HG02970 (cell line): ENCODE data around the gene TMIGD3.
"Not testable (repeated sequence)": the region's sequence is repeated elsewhere in the genome, so short reads cannot be mapped to it uniquely, and the experiment has no call there.

Experiments
- ATAC-seq: cut with Tn5 transposase; IDR thresholded peaks from one replicate; pipeline ENCODE4 v1.9.1; 2021; ENCODE audit warnings: mild to moderate bottlenecking, moderate library complexity, moderate number of reproducible peaks; ENCODE audit not compliant: unreplicated experiment, low FRiP score

TMIGD3 gene

DNA sequence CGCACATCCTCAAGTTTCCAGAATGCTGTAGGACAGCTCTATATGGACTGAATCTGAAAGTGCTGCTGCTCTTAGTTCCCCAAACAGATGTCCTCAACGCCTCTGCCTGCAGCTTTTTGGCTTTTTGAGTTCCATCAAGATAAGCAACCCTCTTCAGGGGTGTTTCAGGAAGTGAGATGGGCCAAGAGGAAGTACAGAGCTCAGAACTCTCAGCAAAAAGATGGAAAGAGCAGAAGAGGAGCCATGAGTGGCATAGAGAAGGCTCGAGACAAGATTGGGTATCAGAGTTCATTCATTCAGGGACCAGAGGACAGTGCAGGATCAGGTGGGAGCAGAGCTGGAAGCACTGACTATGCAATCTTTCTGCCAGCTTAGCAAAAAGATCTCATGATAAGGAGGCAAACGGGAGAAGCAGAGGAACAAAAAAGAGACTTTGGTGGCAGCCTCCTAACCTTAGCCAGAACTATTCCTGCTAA lies at the start of gene TMIGD3, which contains the start of gene ADORA3:
TMIGD3 (minus strand) TSS at position 49 of the 476 bp plus-strand sequence. CDS start 279 bp downstream, outside the sequence.
ADORA3 (minus strand) TSS at position 49 of the 476 bp plus-strand sequence. CDS start 279 bp downstream, outside the sequence.
- no peak for ATAC-seq

DNA sequence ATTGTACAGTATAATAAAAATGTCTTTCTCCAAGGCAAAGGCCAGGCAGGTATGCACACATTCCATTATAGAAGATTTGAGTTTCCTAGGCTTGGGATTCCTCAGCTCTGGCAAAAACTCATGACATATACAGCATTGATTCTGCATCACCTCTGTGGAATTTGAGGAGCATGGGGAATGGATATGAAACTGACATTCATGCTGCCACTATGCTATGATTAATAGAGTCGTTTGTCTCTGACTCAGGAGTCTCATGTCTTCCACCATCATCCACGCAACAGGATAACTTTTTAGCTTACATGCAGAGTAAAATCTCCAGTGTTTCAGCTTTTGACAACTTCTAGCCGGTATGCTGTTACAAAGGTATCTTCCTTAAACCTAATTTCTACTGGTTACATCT lies 49.8 kb upstream of the TMIGD3 start:
- ATAC-seq, result no peak

DNA sequence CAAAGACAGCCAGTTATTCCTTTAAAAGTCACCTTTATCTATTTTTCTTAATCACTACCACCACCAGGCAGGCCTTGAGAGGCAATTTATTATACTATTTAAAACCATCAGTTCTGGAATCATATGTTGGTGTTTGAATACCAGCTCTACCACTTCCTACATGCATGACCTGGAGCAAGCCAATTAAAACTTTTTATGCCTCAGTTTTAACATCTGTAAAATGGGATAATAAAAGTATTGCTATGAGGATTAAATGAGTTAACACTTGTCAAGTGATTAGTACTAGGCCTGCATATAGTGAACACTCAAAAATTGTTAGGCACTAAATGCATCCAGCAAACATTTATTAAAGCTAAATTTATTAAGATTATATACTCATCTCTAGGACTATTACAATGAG lies 49.2 kb upstream of the TMIGD3 start:
- ATAC-seq, result no peak

DNA sequence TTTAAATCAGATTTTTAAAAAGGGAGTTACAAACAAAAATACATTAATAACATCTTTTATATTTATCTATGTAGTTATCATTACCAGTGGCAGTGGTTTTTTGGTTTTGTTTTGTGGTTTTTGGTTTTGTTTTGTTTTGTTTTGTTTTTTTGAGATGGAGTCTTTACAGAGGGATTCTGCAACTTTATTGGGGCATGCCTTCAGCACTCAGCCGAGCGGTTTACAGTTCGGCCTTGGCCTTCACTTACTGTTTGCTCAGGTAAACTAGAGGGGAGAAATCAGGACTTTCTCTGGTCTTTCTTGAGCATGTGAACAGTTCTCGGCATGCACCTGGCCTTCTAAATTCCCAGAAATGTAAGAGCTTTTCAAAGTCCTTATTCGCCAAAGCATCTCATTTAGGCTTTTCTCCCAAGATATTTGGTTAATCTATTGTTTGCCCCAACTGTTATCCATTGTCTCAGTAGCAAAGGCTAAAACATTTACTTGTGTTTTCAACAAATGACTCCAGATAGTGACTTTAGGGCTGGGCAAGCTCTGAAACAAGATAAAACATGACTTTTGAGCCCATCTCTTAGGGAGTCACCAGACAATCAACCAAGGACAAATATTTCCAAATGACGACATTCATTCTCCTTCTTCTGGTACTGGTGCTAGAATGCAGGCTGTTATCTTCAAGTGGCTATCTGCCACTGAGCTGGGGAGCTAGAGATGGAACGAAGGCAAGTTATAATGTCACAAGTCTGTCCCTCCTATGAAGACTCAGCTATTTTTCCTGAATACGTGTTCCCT lies 48.4 kb upstream of the TMIGD3 start:
- ATAC-seq, result no peak

DNA sequence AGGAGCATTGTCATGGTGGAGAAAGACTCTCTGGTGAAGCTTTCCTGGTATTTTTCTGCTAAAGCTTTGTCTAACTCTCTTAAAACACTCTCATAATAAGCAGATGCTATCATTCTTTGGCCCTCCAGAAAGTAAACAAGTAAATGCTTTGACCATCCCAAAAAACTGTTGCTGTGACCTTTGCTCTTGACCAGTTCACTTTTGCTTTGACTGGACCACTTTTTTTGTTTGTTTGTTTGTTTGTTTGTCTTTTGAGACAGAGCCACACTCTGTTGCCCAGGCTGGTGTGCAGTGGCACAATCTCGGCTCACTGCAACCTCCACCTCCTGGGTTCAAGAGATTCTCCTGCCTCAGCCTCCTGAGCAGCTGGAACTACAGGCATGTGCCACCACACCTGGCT lies 44.4 kb upstream of the TMIGD3 start:
- not testable (repeated sequence) for ATAC-seq

DNA sequence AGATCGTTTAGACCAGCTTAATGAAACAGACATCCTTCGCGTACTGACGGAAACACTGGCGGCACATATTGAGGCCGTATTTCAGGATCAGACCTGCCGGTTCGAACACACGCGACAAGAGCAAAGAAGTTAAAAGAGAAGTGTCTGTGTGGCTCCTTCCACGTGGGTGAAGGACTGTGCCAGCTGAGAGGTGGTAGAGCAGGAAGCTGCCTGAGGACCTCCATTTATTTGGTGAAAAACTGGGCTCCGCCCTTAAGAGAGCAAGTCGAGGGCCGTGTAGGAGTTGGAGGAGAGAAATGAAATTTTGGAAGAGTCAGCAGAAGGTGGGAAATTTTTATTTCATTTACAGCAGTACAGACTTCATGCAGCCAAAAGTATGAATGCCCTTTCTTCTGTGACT lies 38.8 kb upstream of the TMIGD3 start:
- no peak for ATAC-seq

DNA sequence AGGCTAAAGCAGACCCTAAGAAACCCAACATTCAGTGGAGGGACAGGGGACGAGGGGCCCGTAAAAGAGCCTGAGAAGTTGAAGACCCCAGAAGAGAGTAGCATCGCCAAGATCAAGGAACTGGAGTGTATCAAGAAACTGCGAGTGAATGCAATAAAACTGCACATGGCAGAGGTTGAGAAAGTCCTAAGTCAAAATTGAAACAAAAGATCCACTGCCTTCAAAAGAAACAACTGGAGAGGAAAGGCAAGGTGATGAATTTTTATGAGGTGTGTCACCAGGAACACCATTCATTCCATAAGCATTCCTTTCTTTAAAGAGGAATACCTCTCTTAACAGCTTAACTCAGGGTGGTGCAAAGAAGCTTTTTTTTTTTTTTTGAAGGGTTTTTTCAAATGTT lies 38.3 kb upstream of the TMIGD3 start:
- no peak for ATAC-seq

DNA sequence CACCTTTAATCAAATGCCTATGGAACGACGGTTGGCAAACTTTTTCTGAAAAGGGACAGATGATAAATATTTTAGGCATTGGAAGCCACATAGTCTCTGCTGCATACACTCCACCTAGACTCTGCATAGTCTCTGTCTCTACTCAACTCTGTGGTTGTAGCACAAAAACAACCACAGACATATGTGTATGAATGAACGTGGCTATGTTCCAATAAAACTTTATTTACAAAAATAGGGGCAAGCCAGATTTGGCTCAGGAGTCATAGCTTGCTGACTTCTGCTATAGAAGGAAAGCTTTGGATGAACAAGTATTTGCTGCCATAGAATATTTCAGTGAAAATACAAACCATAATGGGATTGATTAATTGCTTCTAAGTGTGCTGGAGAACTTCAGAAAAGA lies 37.5 kb upstream of the TMIGD3 start:
- no peak for ATAC-seq

DNA sequence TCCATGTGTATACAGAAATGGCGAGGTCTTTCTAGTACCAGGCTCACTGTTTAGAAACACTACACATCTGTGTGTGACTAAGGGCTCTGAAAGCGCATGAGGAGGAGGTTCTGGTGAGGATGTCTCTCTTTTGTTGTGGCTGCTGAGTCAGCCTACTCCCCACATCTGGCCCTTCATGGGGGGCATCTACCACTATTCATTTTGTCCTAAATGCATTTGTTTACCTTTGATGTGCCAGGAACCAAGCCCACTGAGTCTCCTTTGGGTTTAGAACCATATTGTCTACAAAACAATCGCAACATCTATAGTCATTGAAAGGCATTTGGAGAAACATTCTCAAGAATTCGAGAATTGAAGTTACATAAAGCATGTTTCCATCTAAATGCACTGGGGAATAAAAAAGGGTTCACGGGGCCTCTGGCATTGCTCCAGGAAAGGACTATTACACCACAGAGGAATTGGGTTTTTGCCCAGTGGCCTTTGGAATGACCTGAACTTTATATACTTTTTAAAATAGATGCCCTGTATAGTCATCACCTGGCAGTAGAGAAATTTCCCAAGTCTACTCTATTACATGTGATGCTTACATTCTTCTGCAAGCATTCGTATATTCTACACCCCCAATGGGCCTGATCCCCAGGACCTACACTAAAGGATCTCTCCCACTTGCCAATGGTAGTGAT lies 35.1 kb upstream of the TMIGD3 start:
- no peak for ATAC-seq

DNA sequence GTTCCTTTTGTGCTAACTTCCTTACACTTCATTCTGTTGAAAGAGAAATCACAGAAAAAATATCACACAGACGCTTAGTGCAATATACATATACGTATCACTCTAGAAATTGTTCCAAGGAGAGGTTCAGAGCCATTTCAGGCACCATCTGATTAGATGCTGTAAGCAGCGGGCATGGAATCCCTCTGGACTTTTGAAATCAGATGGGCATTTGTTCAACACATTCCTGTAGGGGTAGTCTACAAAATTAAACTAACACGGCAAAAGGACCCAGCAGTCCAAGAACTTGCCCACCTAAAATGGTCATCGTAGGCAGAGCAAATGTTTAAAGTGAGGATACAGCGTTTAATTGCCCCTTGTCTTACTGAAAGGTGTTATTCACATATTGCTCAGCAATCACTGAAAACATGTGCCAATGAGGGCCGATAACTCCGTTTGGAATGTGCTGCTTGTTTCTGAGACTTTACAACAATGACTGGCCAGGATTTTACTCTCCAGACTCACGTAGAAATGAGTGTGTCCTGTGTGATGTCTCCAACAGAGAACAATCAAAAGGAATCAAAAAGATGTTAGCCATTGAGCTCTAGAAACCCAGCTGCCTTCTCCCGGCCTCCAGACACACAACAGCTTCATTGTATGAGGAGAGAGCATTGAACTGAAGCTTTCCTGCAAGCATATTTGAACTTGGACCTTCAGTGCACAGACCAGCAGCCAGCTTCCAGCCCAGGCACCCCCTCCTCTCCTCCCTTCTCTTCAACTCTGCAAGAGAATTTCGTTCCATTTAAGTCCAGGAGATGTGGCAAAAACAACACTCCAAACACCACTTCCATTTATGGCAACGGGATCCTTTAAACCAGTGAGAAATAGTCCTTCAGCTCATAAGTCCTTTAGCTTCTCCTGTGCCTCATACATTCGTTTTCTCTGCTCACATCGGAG lies 32.1 kb upstream of the TMIGD3 start:
- ATAC-seq, result no peak

DNA sequence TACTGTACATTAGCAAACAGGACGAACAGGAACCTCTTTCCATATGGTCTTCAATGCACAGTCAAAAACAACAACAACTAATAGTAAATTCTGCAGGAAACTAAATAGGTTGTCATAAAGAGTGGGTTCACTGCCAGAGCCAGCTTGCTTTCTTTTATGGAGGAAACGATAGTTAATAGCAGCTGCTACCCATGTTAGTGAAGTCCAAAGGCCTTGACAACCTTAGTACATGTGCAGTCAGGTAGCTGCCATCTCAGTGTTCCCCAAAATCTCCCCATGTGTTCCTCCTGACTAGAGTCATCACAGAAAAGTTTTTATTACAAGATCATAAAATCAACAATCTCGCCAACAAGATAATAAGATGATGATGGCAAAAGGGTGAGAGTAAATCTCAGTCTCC lies 16.6 kb upstream of the TMIGD3 start:
- ATAC-seq, result no peak

DNA sequence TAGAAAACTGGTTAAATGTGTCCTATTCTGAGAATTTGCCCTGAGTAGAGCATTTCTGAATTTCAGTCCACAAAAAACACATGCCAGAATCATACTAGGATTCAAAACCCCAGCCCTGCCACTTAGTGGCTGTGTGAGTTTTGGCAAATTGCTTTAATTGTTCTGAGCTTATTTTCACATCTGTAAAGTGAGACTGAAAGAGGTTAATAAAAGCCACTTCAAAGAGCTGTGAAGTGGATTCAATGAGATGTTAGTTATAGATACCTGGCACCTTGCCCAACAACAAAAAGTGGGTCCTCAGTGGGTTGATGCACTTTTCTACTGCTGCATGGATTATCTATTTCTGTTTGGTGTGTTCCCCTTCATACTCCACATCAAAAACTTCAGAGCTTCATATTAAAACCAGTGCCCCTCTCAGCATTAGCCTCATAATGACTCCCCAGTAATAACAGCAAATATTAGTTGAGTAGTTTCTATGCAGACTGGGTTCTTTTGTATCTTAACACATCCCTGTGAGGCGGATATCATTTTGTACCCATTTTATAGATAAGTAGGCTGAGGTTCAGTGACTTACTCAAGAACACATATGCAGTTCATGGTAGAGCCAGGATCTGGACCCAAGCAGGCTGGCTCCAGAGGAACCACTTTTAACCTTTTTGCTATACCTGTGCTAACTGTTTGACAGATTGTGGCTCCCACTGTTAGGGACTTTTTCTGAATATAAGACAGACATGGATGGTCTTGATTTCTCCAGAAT lies 14.2 kb upstream of the TMIGD3 start:
- ATAC-seq, result no peak

DNA sequence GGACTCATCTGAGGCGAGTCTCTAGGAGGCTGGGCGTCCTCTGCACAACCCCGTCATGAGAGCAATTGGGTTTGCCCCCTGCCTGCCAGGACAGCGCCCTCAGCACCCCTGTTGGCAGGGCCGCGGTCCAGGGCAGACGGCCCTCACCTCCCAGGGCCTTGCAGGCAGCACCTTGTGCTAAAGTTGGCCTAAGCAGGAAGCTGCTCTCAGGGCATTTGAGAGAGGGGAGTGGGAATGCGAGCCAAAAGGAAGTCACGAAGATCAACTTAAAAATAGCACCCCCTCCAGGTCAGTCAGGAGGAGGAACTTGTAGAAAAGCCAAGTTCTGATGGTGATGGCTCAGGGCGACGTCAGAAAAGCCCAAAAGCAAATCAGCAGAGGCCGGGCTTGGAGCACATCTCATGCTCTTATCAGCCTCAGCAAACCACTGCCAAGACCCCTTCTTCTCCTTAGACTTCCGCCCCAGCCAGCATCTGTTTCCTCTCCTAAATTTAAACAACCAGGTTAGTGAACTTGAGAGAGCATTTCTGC lies 12.6 kb upstream of the TMIGD3 start:
- ATAC-seq, result no peak

DNA sequence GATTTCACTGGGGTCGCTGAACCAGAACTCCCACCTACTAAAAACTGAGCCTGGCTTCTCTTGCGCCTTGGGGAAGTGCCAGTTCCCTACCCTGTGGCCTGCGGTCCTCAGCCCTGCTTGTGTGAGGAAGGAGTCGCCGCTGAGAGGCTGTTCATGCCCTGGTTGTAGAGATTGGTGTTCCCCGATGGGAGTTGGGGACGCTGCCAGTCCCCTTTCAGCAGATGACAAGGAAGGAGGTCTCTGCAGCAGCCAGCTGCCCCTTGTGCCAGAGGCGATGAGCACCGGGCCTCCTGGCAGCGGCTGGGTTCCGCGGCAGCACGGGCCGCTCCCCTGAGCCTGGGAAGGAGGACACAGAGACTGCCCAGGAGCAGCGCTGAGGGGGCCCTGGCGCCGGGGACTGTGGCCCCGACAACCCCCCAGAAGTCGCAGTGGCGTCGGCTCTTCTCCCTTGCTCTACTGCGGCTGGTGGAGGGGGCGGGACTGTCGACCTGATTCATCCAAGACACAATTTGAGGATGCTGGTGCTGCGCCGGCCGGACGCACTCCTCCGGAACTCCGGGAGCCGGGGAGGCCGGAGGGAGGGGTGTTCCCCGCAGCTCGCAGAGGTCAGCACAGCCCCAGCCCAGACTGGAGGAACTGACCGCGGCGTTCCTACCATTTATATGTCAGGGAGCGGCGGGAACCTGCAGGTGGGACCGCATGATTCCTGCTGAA lies 12.0 kb upstream of the TMIGD3 start:
- ATAC-seq, result no peak

DNA sequence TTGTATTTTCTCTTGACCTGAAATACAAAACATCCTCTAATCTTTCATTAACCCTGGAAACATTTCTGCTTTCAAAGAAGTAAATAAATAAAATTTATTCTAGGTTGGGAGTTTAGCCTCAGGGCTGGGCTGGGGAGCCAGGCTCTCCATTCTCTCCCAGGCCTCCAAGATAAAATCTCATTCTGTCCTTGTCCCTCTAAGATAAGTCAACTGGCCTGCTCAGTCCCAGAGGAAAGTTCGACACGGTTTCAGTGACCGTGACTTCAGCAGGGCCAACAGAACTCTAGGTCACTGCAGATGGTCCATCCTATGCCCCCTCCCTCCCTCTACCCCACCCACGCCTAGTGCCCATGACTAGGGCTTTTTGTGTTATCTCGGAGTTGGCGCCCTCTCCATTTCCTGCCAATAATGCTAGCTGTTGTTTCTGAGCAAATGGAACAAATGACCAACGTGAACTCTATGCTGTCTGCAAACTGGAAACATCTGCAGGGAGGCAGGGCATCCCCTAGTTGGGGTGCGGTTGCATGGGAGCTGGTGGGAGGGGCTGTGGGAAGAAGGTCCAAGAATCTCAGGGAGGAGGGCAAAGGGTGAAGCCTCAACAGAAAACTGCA lies 10.1 kb upstream of the TMIGD3 start:
- ATAC-seq, result no peak

DNA sequence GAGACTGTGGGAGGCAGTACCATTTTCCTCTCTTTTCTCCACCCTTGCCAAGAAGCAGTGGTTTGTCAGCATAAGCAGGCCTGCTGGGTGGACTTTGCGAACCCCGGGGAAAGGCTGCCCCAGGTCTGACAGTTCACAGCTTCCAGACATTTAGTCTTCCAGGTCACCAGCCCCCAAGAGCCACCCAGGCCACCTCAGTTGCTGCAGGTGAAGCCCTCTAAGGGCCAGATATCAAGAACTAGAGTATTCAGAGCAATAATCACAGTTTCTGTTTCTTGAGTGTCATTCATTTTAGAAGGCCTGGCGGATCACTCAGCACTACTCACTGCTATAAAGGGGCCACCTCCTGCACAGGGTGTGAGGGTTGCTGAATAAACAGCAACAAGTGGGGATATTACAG lies 9.5 kb upstream of the TMIGD3 start:
- ATAC-seq, result no peak

DNA sequence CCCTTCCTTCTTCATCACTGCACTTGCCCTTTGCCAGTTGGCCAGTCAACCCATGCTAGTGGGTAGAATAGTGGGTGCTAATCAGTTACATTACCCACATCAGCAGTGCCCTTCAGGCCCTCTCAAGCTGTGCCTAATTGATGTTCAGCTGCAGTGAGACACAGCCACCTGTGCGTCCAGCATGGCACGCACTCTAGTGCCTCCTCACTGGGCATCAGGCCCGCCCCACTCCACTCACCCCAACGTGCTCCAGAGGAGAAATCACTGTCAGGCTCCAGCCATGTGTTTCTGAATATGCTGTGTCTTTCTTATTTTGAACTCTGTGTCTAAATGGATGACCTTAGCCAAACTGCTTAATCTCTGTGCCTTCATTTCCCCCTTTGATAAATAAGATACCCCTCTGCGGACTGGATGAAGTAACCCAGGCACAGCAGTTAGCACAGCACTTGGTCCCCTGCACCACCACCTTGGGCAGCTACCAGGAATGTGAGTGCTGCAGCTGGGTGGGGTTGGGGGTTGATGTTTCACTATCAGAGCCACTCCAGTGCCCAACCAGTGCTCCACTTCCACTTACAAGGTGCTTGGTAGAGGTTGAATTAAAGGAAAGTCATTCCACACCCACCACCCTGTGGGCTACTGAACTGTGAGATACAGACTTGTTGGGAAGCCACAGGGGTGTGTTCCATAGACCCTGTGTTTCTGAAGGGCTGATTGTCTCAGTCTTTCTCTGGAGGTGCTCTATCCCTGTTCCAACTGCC lies 8.9 kb upstream of the TMIGD3 start:
- ATAC-seq, result no peak

DNA sequence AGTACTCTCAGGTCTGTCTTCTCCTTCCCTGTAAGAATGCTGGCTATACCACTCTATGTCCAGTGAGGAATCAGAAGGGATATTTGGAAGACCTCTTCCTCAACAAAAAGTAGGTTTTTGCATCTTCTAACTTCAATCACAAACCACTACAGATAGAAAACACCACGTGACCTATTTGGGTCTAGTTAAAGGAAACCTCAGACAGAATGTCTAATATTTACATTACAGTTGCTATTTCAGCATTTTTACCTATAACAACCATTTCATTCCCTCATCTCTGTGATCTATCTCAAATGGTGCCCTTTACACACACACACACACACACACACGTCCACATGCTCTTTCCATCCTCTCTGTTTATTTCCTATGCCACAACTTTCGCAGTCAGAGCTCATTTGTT lies 7.9 kb upstream of the TMIGD3 start:
- no peak for ATAC-seq
